B cell (primary cell): Measurements from ENCODE around the gene SPTLC2. TPM values are rescaled to one million over a fixed set of nuclear protein-coding genes. Genes with fewer than 3 reads are reported as not detected.
"Not testable (repeated sequence)": the region's sequence is repeated elsewhere in the genome, so short reads cannot be mapped to it uniquely, and the experiment has no call there.

Source experiments
- ATAC-seq: fragments of 200-7000 bp; cut with Tn5 transposase; one replicate; pipeline ENCODE4 v1.10.0; 2021; ENCODE audit warnings: low read depth, mild to moderate bottlenecking, moderate number of reproducible peaks, moderate library complexity
- CTCF ChIA-PET: fragments of 350-600 bp; sonication (Branson Sonifier 250); formaldehyde crosslinking; loops from one replicate; lab custom pipeline; 2021; ENCODE audit warnings: antibody characterized with exemption, inconsistent platforms; lab: Charles Lee
- POLR2A ChIA-PET: fragments of 350-600 bp; sonication (Branson Sonifier 250); formaldehyde crosslinking; loops from one replicate; lab custom pipeline; 2021; ENCODE audit warnings: antibody characterized with exemption; lab: Charles Lee
- DNase-seq: peaks from one replicate; pipeline ENCODE4 v3.0.0; 2013
- H2AFZ ChIP-seq: 2 replicates; pipeline ENCODE4 v1.6.1; 2012; ENCODE audit warnings: mild to moderate bottlenecking, low read depth, low read length; ENCODE audit not compliant: insufficient read depth, poor library complexity, severe bottlenecking
- H3K27ac ChIP-seq, 2 donors: 1 replicate in 1 of 2; 2 replicates in 1 of 2; pipeline ENCODE4 v1.5.1; 2012 to 2013; ENCODE audit warnings: low read length in 2 of 2, mild to moderate bottlenecking in 2 of 2, moderate library complexity in 1 of 2
- H3K27me3 ChIP-seq, 4 experiments: fragments of 200-600 bp in 1 of 4; sonication (generic) in 1 of 4; replicated peaks in 1 of 4; 1 replicate in 2 of 4; 2 replicates in 2 of 4; pipeline versions ENCODE4 v1.6.1 to v1.7.0; 2013 to 2016; ENCODE audit warnings: low read length in 3 of 4, mild to moderate bottlenecking in 2 of 4, mixed read lengths in 1 of 4, moderate library complexity in 1 of 4; ENCODE audit not compliant: insufficient read depth in 4 of 4, control insufficient read depth in 3 of 4; ENCODE audit errors: control extremely low read depth in 1 of 4
- H3K36me3 ChIP-seq, 2 experiments: replicated peaks in 1 of 2; 1 replicate in 1 of 2; 2 replicates in 1 of 2; pipeline versions ENCODE4 v1.6.1 to v1.7.1; 2013; ENCODE audit warnings: low read length in 1 of 2; ENCODE audit not compliant: insufficient read depth in 2 of 2, control insufficient read depth in 1 of 2; ENCODE audit errors: control extremely low read depth in 1 of 2, extremely low read depth in 1 of 2
- H3K4me1 ChIP-seq, 2 donors: fragments of 200-600 bp in 1 of 2; sonication (generic) in 1 of 2; 1 replicate in 1 of 2; 2 replicates in 1 of 2; pipeline versions ENCODE4 v1.5.1 to v1.6.1; 2013 to 2017; ENCODE audit warnings: low read length in 2 of 2; ENCODE audit not compliant: control insufficient read depth in 2 of 2, insufficient read depth in 2 of 2
- H3K4me2 ChIP-seq: replicated peaks from 2 replicates; pipeline ENCODE3; 2012; ENCODE audit warnings: mild to moderate bottlenecking, low read depth, low read length; ENCODE audit not compliant: poor library complexity, severe bottlenecking
- H3K4me3 ChIP-seq, 5 experiments: fragments of 200-600 bp in 1 of 5; sonication (generic) in 1 of 5; 1 replicate in 3 of 5; 2 replicates in 2 of 5; pipeline versions ENCODE4 v1.5.1 to v1.7.0; 2011 to 2016; ENCODE audit warnings: low read length in 4 of 5, mild to moderate bottlenecking in 4 of 5, low read depth in 2 of 5, control low read depth in 1 of 5, moderate library complexity in 1 of 5; ENCODE audit not compliant: insufficient read depth in 1 of 5; ENCODE audit errors: control extremely low read depth in 1 of 5, extremely low read depth in 1 of 5
- H3K79me2 ChIP-seq: fragments of 200-600 bp; sonication (generic); one replicate; pipeline ENCODE4 v1.6.0; 2016; ENCODE audit warnings: low read length; ENCODE audit not compliant: control insufficient read depth, insufficient read depth
- H3K9ac ChIP-seq: fragments of 200-600 bp; sonication (generic); 2 replicates; pipeline ENCODE4 v1.6.1; 2017; ENCODE audit warnings: mild to moderate bottlenecking, low read length, moderate library complexity
- H3K9me3 ChIP-seq, 3 donors: one replicate each; pipeline versions ENCODE4 v1.6.1 to v1.7.1; 2013; ENCODE audit warnings: low read length in 2 of 3; ENCODE audit not compliant: control insufficient read depth in 2 of 3, insufficient read depth in 1 of 3; ENCODE audit errors: control extremely low read depth in 1 of 3
- H4K20me1 ChIP-seq: 2 replicates; pipeline ENCODE4 v1.6.0; 2012; ENCODE audit warnings: mild to moderate bottlenecking, low read length; ENCODE audit not compliant: insufficient read depth, control insufficient read depth, poor library complexity, severe bottlenecking
- H3K27ac Mint-ChIP-seq: one replicate; pipeline ENCODE4 v1.8.0; 2021; ENCODE audit warnings: mixed read lengths
- H3K27me3 Mint-ChIP-seq: one replicate; pipeline ENCODE4 v1.8.0; 2021; ENCODE audit warnings: mixed read lengths
- H3K4me1 Mint-ChIP-seq: one replicate; pipeline ENCODE4 v1.8.0; 2021; ENCODE audit warnings: mixed read lengths
- H3K4me3 Mint-ChIP-seq: one replicate; pipeline ENCODE4 v1.8.0; 2021; ENCODE audit warnings: mixed read lengths
- H3K9me3 Mint-ChIP-seq: one replicate; pipeline ENCODE4 v1.8.0; 2022; ENCODE audit warnings: mixed read lengths; ENCODE audit not compliant: insufficient read depth
- EZH2 ChIP-seq: IDR thresholded peaks from 2 replicates; pipeline ENCODE4 v1.6.1; 2012; ENCODE audit warnings: borderline replicate concordance, low read depth, mild to moderate bottlenecking, moderate library complexity, low read length; ENCODE audit not compliant: insufficient read depth, poor library complexity, severe bottlenecking
- WGBS: methylation state at CpG from one replicate; pipeline ENCODE4 v1.1.5; 2013; ENCODE audit warnings: missing lambda C conversion rate; ENCODE audit not compliant: insufficient coverage; 5-methylcytosine and 5-hydroxymethylcytosine counted together
- intact Hi-C: fragments of 100-400 bp; cut with micrococcal nuclease; formaldehyde crosslinking; loops from one replicate; pipeline ENCODE4 v1.10.0; 2022
- polyA plus RNA-seq: library from polyadenylated mRNA; depleted of rRNA; stranded (reverse); fragments of >200 nt; gene quantifications from 2 replicates; pipeline ENCODE4 v1.2.3, GENCODE V29; 2012
- total RNA-seq, 2 donors: library from RNA; stranded (reverse); fragments of 120-200 nt in 1 of 2; gene quantifications; 1 replicate in 1 of 2; 2 replicates in 1 of 2; pipeline versions ENCODE4 v1.2.3 to v1.2.4, GENCODE V29; 2013 to 2022
- TF ChIP-seq, protein P1 (sequence below): fragments of 200-600 bp; IDR thresholded peaks from one replicate; pipeline ENCODE4 v1.8.0; 2022; ENCODE audit warnings: antibody characterized with exemption, mild to moderate bottlenecking

Gene SPTLC2
- total and polyA plus RNA-seq, 2 donors (not counting 1 experiment from before 2014, with no cell fraction given): 9.4 to 41.4 TPM

DNA sequence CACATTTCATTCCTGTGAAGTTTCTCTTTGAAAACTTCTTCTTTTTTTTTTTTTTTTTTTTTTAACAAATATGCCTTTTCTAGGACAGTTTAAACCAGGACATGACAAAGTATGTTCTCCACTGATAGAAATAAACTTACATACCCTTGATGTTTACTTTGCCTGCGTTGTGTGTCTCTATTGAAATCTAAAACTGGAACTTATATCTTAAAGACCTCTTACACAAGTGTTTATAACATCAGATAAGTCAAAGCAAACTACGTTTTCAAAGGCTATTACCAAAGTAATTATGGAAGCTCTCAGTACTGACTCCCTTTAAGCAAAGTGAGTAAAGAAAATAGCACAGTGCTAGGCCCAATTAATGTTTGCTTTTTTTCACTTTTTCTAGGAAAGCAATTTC lies 87.2 kb downstream of the SPTLC2 start:
- ATAC-seq (no peak), DNase-seq (no peak)
- no peak overlapping the region for H3K27ac Mint-ChIP-seq
- no peaks in the 10 kb centered on the region for H3K4me1 Mint-ChIP-seq
- H2AFZ ChIP-seq: no peak overlapping the region
- ChIA-PET CTCF (no interaction called here), POLR2A (interaction anchor here (0.7 kb wide), 1 partner anchor 11 kb away, joined by 6 read pairs; no protein-coding TSS in a partner anchor)
- intact Hi-C loops: no loop called here
- H3K36me3 ChIP-seq: peaks cover 1 to 19% of the 10 kb centered on the region in 2 experiments
- no peak overlapping the region for H3K4me3 ChIP-seq
- peaks cover 5% of the 10 kb centered on the region for H4K20me1 ChIP-seq
- H3K9me3 Mint-ChIP-seq: no peaks in the 10 kb centered on the region
- H3K27me3 ChIP-seq: no peaks in the 10 kb centered on the region
- no peak overlapping the region for H3K4me2 ChIP-seq
- no peak overlapping the region for H3K9ac ChIP-seq
- TF ChIP-seq, protein P1, sequence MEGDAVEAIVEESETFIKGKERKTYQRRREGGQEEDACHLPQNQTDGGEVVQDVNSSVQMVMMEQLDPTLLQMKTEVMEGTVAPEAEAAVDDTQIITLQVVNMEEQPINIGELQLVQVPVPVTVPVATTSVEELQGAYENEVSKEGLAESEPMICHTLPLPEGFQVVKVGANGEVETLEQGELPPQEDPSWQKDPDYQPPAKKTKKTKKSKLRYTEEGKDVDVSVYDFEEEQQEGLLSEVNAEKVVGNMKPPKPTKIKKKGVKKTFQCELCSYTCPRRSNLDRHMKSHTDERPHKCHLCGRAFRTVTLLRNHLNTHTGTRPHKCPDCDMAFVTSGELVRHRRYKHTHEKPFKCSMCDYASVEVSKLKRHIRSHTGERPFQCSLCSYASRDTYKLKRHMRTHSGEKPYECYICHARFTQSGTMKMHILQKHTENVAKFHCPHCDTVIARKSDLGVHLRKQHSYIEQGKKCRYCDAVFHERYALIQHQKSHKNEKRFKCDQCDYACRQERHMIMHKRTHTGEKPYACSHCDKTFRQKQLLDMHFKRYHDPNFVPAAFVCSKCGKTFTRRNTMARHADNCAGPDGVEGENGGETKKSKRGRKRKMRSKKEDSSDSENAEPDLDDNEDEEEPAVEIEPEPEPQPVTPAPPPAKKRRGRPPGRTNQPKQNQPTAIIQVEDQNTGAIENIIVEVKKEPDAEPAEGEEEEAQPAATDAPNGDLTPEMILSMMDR: no peak
- TF ChIP-seq EZH2: no peak
- WGBS: no CpG with 5 or more reads among the region's 2 CpGs
- no peaks in the 10 kb centered on the region for H3K9me3 ChIP-seq
- H3K27ac ChIP-seq: no peak overlapping the region
- no peaks in the 10 kb centered on the region for H3K4me1 ChIP-seq
- no peak overlapping the region for H3K4me3 Mint-ChIP-seq
- H3K79me2 ChIP-seq: peaks cover 24% of the 10 kb centered on the region
- H3K27me3 Mint-ChIP-seq: no peaks in the 10 kb centered on the region

DNA sequence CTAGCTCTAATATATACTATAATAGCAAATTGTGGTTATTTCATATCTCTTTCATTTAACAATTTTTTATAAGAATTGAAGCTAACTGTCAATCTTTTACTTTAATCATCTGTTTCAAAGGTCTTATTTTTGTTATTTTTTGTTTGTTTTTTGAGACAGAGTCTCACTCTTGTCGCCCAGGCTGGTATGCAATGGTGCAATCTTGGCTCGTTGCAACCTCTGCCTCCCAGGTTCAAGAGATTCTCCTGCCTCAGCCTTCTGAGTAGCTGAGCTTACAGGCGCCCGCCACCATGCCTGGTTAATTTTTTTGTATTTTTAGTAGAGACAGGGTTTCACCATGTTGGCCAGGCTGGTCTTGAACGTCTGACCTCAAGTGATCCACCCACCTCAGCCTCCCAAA lies 87.7 kb downstream of the SPTLC2 start:
- H3K27ac Mint-ChIP-seq, H3K9me3 ChIP-seq, H3K27me3 Mint-ChIP-seq, DNase-seq, H4K20me1 ChIP-seq, H3K27me3 ChIP-seq, CTCF ChIA-PET, H3K9ac ChIP-seq, H3K4me3 ChIP-seq, ATAC-seq, H3K9me3 Mint-ChIP-seq, H3K4me3 Mint-ChIP-seq, intact Hi-C loops, H3K27ac ChIP-seq, H3K4me2 ChIP-seq, H2AFZ ChIP-seq, H3K4me1 Mint-ChIP-seq, H3K4me1 ChIP-seq: not testable (repeated sequence)
- POLR2A ChIA-PET: interaction anchor here (0.7 kb wide), 1 partner anchor 12 kb away, joined by 6 read pairs; no protein-coding TSS in a partner anchor
- no CpG with 5 or more reads among the region's 5 CpGs for WGBS
- Histone ChIP-seq H3K36me3 (peaks cover 1 to 22% of the 10 kb centered on the region in 2 experiments), H3K79me2 (peaks cover 22% of the 10 kb centered on the region)
